Hematopoietic multipotent progenitor cell treated with erythropoietin and hydrocortisone succinate and interleukin-3 and kit ligand, for 17 days (in vitro differentiated cells): ENCODE data around the gene CDC5L.
"Not testable (repeated sequence)": the region's sequence is repeated elsewhere in the genome, so short reads cannot be mapped to it uniquely, and the experiment has no call there.

ENCODE experiments used
- DNase-seq: peaks from one replicate; pipeline ENCODE4 v3.0.0-alpha.2; 2015; ENCODE audit warnings: low spot score

The CDC5L gene

DNA sequence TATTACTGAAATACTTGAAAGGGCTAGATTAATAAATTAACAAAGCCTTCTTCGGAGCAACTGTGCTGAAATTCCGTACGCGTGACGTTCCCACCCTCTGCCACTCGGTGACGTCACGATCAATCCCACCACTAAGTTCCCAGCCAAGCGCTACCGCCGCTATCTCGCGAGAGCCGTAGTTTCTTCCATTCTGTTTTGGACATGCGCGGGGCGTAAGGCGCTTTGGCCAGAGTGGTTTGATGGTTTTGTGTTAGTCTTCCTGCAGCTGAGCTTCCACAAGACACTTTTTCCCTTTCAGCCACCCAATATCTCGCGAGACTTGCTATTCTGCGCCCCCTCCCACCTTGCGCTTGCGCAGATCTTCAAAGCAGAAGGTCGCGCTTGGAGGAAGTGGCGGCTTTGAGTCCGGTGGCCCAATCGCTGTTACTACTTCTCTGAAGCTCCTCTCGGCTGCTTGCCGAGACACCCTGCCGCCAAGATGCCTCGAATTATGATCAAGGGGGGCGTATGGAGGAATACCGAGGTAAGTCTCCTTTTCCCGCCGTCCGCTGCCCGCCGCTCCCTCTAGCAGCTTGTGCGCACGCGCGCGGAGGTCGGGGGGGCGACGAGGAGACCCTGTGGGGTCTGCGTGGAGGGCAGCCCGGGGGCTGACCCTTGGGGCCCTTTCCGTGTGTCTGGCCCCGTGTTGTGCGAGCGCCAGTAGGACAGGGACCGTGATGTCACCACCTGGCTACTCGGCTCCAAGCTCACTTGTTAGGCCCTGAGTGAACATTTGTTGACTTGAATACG is at the start of gene CDC5L:
TSS of gene CDC5L (plus strand) at position 361 of the 789 bp plus-strand sequence. CDS start at position 479, 118 bp downstream.
- DNase-seq, result peak; percentile 88

GRCh38 chr6:44338228-44339122 is 49.0 kb upstream of the CDC5L start:
- DNase-seq, result peak; percentile 70

GRCh38 chr6:44339301-44339700 is 48.2 kb upstream of the CDC5L start:
- DNase-seq, result no peak

DNA sequence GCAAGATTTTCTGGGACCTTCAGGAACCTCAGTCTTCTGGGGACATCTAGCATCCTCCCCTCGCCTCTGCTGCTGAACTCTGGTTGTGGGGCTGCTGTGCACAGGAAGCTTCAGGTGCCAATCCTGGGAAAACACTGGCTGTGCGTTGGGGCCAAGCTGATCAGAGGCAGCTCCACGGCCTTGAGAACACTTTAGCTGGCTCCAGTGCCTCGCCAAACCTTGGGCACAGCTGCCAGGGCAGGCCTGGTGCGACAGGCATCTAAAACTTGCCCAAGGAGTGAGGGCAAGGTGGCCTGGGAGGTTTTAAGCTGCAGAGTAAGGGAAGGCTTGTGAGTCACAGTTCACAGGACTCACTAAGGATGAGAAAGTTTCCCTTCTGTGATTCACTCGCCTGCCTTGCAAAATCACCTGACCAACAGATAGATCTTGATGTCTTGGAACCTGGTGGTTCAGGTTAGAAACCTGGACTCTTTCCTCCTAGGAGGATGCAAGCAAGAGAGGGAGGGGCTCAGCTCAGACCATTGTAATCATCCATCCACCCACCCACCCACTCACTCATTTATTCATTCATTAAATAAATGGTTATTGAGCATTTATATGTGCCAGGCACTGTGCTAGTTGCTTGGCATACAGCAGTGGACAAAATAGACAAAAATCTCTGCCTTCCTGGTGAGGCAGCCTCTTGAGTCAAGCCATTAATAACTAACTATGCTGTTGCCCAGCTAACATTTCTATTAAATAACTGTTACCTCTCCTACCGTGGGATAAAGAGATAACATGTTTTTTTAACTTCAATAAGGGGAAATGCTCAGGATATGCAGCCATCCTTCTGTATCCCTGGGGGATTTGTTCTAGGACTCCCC is 47.5 kb upstream of the CDC5L start:
- no peak for DNase-seq

DNA sequence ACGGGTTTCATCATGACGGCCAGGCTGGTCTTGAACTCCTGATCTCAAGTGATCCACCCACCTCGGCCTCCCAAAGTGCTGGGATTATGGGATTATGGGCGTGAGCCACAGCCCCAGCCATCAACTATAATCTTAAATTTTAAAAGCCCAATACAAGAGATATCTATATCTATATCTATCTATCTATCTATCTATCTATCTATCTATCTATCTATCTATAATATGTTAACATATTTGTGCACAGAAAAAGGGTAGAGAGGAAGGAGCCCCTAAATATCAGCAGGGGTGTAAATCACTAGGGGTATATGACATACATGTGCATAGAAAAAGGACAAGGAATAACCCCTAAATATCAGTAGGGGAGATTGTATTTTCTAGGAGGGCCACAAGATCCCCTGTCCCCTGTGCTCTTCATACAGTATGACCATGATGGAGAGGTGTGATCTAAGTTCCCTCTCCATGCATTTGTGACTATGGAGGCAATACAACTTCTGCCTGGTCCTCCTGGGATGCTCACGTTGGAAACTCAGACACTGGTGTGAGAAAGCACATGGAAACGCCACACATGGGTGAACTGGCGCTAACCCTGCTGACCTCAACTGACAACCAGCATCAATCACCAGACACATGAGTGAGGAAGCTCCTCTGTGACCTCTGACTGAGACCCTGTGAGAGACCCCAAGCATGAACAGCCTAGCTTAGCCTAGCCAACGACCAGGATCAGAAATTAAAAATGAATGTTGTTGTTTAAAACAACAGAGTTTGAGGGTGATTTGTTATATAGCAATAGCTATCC is 46.2 kb upstream of the CDC5L start:
- no peak for DNase-seq

DNA sequence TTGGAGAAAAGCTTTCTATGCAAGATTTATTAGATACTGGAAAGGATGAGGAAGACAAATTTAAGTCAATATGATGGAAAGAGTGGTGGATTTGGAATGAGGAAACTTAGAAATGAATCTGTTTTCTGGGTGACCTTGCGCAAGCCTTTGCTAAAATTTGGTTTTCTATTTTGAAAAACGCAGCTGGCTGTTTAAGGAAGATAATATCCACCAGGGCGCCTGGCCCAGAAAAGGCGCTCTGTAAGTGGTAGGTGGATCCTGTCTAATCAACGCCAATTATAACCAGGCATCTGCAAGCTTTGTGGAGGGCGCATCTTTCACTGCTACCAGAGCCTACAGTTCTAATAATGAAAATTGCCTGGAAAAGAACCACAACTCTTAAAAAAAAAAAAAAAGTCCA is 45.5 kb upstream of the CDC5L start:
- DNase-seq, result no peak

- no peak for DNase-seq
Measured at GRCh38 chr6:44342489-44342888, 45.0 kb upstream of the CDC5L start, which contains the start of gene SPATS1. Gene SPATS1, plus strand, starts transcription at chr6:44342650. Its CDS starts 446 bp downstream, at chr6:44343096.

- not testable (repeated sequence) for DNase-seq
Measured at GRCh38 chr6:44346818-44347217, 40.7 kb upstream of the CDC5L start.

GRCh38 chr6:44349904-44350649 is 37.4 kb upstream of the CDC5L start:
- no peak for DNase-seq

DNA sequence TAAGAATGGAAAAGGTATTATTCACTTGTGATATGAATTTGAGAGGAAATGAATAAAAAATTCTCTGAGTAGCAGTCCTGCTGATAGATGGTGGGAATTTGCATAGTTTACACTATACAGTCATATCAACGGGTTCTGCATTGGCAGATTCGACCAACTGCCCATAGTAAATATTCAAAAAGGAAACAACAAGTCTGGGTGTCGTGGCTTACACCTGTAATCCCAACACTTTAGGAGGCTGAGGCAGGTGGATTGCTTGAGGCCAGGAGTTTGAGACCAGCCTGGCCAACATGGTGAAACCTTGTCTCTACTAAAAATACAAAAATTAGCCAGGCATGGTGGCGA is 36.9 kb upstream of the CDC5L start:
- not testable (repeated sequence) for DNase-seq

DNA sequence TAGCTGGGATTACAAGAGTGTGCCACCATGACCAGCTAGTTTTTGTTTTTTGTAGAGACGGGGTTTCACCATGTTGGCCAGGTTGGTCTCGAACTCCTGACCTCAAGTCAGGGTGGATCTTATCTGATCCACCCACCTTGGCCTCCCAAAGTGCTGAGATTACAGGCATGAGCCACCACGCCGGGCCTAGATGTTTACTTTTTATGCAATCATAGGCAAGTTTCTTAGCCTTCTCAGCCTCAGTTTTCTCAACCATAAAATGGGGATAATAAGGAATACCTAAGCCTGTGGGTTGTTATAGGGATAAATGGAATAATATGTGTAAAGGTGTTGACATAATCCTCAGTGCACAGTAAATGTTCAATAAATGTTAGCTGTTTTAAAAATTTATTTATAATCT is 35.2 kb upstream of the CDC5L start:
- no peak for DNase-seq

DNA sequence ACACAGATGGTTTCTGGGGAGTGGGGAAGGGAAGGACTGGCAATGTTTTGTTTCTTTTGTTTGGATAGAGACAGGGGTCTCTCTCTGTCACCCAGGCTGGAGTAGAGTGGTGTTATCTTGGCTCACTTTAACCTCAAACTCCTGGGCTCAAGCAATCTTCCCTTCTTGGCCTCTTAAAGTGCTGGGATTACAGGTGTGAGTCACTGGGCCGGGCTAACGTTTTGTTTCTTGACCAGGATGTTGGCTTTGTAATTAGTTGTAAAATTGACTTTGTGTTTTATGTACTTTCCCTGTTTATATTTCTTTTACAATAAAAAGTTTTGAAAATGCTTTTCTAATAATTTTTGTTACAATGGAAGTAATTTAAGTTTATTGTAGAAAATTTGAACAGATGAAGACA is 34.2 kb upstream of the CDC5L start:
- DNase-seq, result no peak

GRCh38 chr6:44355640-44356039 is 31.9 kb upstream of the CDC5L start:
- no peak for DNase-seq

DNA sequence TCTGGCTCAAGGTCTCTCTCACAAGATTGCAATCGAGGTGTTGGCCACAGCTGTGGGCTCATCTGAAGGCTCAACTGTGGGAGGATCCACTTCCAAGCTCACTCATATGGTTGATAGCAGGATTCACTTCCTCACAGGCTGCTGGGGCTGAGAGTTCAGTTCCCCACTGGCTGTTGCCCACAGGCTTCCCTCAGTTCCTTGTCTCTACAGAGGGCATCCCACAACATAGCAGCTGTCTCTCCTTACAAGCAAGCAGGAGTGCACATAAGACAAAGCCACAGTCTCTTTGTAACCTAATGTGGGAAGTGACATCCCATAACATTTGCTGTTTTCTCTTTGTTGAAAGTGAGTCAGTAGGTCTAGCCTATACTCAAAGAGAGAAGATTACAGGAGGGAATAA is 31.0 kb upstream of the CDC5L start:
- DNase-seq, result no peak

DNA sequence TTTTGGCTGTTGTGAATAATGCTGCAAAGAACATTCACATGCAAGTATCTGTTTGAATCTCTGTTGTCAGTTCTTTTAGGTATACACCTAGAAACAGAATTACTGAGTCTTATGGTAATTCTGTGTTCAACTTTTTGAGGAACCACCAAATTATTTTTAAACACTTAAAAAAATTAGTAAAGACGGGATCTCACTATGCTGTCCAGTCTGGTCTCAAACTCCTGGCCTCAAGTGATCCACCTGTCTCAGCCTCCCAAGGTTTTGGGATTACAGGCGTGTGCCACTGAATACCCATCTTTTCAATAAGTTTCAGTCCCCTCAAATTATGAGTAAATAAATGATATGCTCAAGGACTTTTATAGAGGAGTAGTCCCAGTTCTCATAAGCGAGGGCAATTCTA is 27.5 kb upstream of the CDC5L start:
- DNase-seq, result no peak

DNA sequence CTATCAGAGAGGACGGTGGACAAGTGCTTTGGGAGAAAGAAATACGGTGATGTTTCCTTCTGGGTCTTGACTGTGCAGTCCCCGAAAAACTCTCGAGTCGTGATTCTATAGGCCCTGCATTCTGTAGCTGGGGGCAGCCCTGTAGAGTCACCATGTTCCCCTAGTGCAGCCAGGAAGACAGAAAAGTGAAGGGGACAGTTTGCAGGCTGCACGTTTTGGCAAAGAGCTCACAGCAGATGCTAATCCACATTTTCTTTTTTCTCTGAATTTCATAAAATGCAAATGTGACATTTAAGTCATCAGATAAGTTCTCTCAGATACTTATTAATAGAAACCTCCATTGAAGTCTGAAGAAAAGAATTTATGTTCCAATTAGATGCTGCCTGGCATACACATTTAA is 25.6 kb upstream of the CDC5L start:
- no peak for DNase-seq

DNA sequence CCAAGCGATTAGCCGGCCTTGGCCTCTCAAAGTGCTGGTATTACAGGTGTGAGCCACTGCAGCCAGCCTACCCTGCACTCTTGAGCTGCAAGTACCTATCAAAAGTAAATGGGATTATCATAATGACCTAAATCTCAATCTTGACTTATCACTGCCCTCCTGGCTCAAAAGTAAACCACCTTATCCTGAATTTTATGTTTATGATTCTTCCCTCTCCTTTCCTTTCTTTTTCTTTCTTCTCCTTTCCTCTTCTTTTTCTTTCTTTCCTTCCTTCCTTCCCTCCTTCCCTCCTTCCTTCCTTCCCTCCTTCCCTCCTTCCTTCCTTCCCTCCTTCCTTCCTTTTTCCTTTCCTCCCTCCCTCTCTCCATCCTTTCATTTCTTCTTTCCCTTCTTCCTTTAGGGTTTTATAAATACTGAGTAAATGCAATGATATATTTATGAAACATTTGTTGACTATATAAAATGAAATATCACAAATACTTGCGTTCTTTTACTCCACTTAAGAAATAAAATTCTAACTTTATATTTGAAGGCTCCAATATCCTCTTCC is 24.1 kb upstream of the CDC5L start:
- no peak for DNase-seq

GRCh38 chr6:44366781-44367180 is 20.7 kb upstream of the CDC5L start:
- no peak for DNase-seq

DNA sequence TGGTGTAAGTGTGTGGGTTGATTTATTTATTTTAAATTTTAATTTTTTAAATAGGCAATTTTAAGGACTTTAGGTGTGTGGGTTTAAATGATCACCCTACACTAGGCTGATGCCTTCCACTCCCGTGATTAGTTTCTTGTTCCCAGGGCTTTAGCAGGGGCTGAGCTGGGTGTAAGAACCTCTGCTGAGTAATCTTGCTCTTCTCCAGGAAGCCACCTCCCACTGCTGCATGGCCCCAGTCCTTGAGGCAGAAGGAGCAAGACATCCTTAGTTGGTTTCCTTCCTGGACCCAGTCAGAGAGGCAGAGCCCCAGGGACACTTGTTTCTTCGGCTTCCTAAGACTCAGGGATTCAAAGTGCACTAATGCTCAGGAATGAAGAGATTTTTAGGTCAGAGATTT is 19.8 kb upstream of the CDC5L start:
- DNase-seq, result no peak

DNA sequence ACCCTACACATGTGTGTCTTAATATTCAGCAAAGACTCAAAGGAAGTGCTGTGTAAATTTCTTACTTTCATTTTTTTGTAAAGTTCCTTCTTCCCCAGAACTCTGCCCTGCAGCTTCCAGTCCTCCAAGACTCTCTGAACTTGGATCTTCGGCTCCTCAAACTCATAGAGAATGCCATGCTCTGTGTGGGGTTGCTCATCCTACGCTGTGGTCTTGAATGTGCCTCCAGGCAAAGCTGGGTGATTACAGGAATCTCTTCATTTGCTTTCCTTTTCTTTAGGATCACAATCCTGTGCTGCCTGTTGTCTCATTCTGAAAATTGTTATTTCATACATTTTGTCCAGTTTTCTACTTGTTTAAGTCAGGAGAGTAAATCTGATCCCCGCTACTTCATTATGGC is 14.5 kb upstream of the CDC5L start:
- no peak for DNase-seq
